HG03097 (cell line): ENCODE data around the gene ACER2.

Experiments
- ATAC-seq: cut with Tn5 transposase; IDR thresholded peaks from one replicate; pipeline ENCODE4 v1.9.1; 2021; ENCODE audit not compliant: unreplicated experiment, low FRiP score

The ACER2 gene

DNA sequence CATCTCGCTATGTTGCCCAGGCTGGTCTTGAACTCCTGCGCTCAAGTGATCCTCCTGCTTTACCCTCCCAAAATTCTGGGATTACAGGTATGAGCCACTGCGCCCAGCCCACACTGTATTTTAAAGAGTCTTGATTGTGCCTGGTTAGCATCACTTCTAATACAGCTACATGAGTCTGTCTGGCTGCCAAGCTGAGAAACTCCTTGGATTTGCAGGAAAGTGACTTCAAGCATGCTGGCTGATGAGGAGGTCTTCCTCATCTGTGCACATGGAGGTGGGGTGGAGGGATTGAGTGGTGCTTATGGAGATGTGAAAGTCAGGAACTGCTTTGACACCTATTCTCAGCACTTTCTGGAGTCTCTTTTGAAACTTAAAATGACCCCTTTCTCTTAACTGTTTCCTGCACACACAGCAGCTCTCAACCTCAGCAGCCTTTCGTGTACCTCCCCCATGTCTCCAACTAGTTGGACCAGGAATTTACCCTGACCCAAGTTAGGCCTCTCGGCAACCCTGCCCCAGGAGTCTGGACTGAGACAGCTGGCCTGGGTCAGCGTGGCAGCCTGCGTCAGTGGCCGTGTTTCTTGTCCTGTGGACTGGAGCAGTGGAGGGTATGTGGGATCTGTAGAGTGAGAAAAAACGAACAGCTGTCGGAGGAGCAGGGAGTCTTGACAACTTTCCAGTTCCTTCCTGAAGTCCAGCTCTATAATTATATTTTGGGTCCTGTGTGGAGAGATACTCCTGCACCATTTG, 72.5 kb downstream of the ACER2 start:
- ATAC-seq: no peak

DNA sequence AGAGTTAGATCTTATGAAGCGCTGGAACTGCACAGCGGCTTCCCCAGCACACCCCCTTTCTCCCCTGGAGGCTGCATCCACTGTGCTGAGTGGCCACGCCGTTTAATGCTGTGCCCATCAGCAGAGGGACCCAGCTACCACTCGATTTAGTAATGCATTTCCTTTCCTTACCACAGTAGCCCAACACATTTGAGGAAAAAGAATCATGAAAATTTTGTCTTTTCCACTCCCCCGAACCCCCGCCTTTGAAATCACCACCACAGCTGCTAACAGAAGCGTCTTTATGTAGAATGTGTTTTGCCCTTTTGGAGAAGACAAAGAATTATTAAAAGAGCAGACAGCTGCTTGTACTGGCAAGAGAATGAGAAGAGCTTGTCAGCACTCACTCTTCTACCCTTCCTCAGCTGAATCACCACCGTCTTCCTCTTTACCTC, 73.2 kb downstream of the ACER2 start:
- ATAC-seq: no peak

DNA sequence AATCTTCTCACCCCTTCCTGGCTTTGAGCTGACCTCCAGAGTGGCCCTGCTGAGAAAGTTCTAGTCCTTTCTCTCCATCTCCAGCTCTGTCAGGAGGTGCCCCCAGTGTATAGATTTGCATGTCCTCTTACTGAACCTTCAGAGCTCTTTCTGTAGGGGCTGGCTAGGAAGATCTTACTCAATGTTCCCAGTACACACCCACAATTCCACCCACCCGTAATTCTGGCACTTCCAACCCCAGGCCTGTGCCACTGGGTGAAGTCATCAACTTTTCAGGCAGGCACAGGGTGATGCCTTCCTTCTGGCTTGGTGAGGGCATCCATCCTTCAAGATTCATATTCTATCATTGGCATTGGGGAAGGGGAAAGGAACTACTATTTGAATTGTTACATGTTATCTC, 75.9 kb downstream of the ACER2 start:
- ATAC-seq: no peak

DNA sequence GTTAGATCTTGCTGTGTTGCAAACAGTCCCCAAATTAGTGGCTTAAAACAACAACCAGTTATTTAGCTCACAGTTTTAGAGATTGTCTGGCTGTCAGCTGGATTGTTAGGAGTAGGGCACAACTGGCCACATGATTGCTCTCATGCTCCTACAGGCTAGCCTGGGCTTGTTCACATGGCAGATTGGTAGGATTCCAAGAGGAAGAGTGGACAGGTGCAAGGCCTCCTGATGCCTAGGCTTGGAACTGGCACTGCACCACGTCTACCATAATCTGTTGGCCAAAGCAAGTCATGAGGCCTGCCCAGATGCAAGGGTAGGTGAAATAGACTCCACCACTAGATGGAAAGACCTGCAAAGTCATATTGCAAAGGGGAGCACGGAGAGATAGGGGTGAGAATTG, 76.4 kb downstream of the ACER2 start:
- ATAC-seq: no peak

DNA sequence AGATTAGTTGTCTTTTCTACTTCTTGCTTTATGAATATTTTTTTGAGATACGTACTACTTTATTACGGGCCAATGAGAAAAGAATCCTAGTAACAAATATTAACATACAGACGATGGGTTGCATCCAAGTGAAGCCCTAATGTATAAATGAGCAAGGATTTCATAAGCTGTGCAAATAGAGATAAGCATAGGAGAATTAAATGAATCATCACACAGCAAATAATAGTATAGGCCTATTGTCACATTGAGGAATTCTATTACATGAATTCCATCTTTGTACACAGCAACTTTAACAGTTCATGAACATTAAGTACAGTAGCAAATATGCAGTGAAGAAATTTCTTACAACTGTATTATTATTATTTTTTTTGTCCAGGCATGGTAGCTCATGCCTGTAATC, 78.0 kb downstream of the ACER2 start:
- no peak for ATAC-seq

DNA sequence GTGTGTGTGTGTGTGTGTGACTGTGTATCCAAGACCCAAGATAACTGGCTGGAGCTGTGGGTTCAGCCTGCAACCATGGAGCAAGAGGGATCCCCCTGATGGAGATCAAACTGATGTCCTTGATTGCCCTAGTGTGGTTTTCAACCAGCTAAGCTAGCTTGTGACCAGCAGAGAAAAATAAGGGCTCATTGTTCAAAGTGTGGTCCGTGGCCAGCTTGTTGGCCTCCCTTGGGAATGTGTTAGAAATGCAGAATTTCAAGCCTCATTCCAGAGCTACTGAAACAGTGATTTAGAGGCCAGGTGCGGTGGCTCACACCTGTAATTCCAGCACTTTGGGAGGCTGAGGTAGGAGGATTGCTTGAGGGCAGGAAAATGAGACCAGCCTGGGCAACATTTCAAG, 79.9 kb downstream of the ACER2 start:
- no peak for ATAC-seq

DNA sequence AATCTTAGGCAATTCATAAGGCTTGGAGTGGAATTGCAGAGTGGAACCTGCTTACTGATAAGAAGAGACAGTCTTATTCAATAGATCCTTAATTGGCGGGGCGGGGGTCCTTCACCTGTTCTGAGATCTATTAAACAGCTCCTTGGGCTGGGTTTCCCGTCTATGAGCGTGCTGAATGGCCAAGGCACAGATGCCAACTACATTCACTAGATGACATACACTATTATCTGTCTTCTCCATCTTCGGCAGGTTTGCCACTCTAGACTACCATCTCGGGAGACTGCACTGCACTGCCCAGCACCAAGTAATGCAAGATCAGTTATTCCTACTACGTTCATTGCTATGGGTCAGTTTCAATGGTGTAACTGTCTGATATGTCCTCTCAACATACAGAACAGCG, 81.5 kb downstream of the ACER2 start:
- no peak for ATAC-seq

DNA sequence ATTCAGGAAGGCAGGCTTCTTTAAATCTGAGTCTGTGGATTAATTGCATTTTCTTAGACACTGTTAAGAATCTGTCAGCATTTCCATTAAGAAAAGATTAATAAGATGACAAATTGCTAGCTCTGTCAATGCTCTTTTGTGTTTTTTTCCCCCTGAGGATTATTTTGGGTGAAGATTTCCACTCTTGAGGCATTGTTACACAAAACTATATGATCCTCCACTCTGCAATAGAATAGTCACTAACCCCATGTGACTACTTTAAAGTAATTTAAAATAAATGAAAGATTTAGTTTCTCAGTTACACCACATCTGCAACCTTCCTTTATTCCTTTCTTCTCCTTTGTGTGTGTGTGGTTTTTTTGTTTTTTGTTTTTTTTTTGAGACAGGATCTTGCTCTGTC, 82.0 kb downstream of the ACER2 start:
- ATAC-seq: no peak

DNA sequence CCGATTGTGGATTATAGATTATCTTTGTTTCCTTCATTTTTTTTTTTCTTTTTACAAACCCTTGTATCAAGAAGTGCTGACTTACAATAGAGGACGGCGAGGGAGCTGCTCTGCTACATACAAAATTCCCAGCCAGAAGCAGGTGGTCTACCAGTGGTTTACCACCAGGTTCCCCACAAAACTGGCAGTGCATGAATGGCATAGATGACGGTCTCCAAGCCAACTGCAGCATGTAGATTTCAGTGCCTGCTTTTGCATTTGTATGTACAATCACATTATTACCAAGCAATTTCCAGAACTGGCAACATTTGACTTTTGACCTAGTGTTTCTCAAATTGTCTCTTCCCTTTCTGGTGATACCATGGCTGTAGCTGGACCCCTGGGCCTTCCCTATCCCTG, 84.0 kb downstream of the ACER2 start:
- ATAC-seq: no peak

DNA sequence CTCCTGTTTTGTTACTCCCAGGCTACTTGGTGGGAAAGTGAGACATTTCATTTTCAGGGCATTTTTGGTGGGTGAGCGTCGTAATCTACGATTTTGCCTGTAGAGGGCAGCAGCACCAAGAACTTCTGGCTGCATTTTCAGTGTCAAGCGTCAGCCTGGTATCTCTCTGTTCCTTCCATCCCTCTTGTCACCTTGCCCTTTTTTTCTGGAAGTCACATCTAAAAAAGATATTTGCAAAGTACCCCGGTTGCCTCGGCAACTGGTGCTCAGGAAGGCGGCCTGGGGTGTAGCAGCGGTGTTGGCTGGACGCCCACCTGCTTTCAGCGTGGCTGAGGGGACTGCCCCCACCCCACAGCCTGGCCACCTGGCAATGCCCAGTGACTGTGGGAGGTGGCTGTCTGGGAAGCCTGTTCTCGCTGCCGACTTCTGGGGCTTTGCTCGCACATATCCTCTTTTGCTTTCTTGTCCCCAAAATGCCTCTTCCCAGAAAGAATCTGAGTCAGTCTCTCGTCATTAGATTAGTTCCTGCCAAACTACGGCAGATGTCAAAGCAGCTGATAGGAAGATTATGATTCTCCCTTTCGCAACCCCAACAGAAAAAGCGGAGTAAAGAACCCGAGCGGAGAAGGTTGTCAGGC, 84.5 kb downstream of the ACER2 start:
- ATAC-seq: peak; percentile 57

DNA sequence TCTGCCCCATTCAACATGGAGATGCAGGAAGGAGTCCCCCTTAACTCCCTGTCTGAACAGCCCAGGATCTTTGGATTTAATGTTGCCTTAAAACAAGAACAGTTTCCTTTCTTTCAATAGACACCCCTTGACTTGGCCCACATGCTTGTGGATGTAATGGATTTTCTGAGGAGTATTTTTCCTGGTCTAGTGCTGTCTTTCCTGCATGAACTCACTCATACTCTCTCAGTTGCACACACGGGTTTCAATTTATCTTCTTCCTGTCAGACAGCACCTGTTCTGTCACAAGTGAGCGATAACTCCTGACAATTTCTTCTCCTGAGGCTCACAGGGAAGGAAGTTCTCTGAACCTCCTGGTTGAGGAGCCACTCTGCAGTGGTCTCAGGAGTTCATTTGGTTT, 85.1 kb downstream of the ACER2 start:
- ATAC-seq: no peak

DNA sequence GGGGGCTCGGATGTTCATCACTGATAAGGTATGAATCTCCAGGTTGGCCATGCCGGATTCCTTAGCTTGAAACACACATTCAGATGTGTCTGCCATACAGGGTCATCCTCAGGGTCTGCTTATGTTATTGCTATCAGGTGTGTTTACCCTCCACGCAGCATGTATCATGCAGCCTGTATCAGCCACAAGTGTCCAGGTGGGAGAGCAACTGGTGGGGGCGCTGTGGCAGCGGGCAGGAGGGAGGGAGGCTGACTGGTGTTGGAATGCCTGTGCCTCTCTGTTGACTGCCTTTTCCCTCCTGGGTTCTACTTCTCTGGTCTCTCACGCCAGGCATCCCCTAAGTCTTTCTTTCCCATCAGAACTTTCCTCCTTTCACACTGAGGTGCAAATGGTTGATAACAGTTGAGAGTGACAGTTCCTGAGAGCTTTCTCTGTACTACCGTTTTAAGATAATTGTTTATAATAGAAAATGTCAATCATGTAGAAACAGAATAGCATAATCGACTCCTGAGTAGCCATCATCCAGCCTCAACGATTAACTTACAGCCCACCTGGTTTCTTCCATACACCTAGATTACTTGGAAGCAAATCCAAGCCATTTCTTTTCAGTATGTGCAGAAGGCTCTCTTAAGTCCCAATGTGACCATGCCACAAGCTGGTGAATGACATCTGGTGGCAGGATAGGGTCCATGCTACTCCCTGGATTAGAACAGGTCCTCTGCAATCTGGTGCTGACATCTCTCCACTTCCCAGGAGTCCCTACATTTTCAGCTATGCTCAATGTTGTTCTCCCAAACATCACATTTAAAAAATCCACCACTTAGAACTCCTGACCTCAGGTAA, 86.6 kb downstream of the ACER2 start:
- no peak for ATAC-seq

DNA sequence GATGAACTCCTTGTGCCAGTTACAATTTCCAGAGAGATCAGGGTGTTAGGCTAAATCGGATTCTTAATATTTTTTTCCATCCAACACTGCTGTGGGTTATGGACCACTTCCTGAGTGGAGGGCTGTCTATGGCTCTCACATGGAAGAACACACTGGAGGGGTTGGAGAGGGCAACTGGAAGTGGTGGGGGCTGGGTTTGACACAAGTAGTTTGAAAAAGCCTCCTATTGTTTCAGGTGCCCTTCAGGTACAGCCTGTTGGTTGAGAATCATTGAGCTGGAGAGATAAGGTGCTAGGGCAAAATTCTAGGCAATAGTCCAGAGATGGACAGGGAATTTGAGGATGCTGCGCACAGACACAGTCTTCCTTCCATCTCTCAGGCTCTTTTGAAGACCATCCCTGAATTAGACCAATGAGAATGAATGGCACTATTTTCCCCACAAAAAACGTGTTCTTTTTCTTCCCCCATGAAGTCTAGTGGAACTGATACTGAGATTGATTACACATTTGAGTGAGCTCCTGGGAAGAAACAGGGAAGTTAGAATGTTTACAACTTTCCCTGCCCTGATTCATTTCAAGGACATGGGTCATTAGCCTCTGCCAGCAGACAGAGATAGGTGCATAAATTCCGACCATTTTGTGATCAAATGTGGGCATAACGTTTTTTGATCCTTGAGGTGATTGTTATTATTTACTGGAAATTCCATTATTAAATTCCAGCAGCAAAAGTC, 87.7 kb downstream of the ACER2 start:
- no peak for ATAC-seq

DNA sequence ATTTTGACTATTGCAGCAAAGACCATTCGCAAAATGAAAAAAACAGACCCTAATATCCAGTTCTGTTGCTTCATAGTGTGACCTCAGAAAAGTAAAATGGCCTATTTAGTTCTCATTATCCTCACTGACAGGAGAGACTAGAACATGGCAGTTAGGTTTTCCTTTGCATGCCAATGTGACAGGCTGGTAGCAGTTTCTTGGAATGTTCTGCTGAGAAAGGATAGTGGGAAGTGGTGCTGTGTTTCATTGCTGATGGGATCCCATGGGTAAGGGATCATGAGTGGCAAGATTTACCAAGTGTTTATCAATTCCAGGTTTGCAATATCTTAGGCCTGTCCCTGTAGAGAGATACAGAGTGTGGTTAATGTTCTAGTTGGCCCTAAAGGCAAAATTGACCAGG, 88.5 kb downstream of the ACER2 start:
- no peak for ATAC-seq

DNA sequence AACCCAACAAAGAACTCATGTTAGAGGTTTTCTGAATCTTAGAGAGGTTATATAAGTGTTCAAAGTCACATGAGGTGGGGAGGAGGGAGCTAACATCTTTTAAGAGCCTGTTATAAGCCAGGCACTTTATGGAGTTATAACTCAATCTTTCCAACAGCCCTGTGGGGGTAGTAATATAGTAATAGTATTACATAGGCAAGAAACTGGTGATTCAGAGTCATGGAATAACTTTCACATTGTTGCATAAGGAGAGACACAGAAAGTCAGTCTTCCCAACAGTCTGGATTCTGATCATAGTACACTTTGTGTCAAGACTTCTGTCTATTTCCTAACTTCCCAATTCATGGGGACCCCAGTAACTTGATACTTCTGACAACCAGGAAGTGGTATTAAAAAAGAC, 89.2 kb downstream of the ACER2 start:
- ATAC-seq: no peak
